Stimulated activated CD4-positive, alpha-beta T cell treated with anti-CD3 and anti-CD28 coated beads, Interleukin-1b, Interleukin-23, amount 100 ng/mL, for 4 hours (primary cell): ENCODE data around the gene CFAP141.

Experiments
- DNase-seq, 2 donors: peaks; one replicate each; pipeline ENCODE4 v3.0.0-alpha.2; 2020; ENCODE audit warnings: low read depth in 2 of 2

The CFAP141 gene

GRCh38 chr1:154208677-154209388, 2.7 kb upstream of the CFAP141 start:
- DNase-seq: no peak

GRCh38 chr1:154207262-154207661, 1.1 kb upstream of the CFAP141 start:
- no peak for DNase-seq

GRCh38 chr1:154205778-154206177, 355 bp downstream of the CFAP141 start:
- peak in 1 of 2 donors; percentile 7 for DNase-seq

- DNase-seq: no peak
These were observed 6.6 kb downstream of the CFAP141 start for GRCh38 chr1:154199563-154199879.

- DNase-seq: peak in 1 of 2 donors; percentile 38
These were observed 7.2 kb downstream of the CFAP141 start for GRCh38 chr1:154198756-154199562.

GRCh38 chr1:154193821-154194220, 12.3 kb downstream of the CFAP141 start:
- DNase-seq: no peak

- DNase-seq: no peak
These were observed 13.7 kb downstream of the CFAP141 start for GRCh38 chr1:154192476-154192875.

- no peak for DNase-seq
These were observed 14.1 kb downstream of the CFAP141 start, which contains the start of gene TPM3 for GRCh38 chr1:154191990-154192461. Gene TPM3 (minus strand): TSS chr1:154192100. CDS start chr1:154192018, 82 bp downstream.

- DNase-seq: no peak
These were observed 15.6 kb downstream of the CFAP141 start for GRCh38 chr1:154190550-154190949.

- no peak for DNase-seq
These were observed 19.2 kb downstream of the CFAP141 start for GRCh38 chr1:154186852-154187501.

- peak; percentile 49 to 55 for DNase-seq
These were observed 20.0 kb downstream of the CFAP141 start for GRCh38 chr1:154186177-154186576.

- DNase-seq: peak; percentile 86 to 90
These were observed 22.9 kb downstream of the CFAP141 start for GRCh38 chr1:154183046-154183915.

GRCh38 chr1:154182344-154183045, 23.6 kb downstream of the CFAP141 start:
- peak; percentile 39 to 63 for DNase-seq

GRCh38 chr1:154181944-154182343, 24.2 kb downstream of the CFAP141 start:
- no peak for DNase-seq

- DNase-seq: no peak
These were observed 26.0 kb downstream of the CFAP141 start for GRCh38 chr1:154179946-154180687.

- no peak for DNase-seq
These were observed 27.0 kb downstream of the CFAP141 start for GRCh38 chr1:154178911-154179811.

GRCh38 chr1:154178013-154178412, 28.1 kb downstream of the CFAP141 start:
- peak in 1 of 2 donors; percentile 17 for DNase-seq

GRCh38 chr1:154176337-154176736, 29.8 kb downstream of the CFAP141 start:
- no peak for DNase-seq

- DNase-seq: no peak
These were observed 31.5 kb downstream of the CFAP141 start for GRCh38 chr1:154174654-154175053.
